Cortex of kidney (tissue), 1 donor: ENCODE data around the gene TAOK1.
"Not testable (repeated sequence)": the region's sequence is repeated elsewhere in the genome, so short reads cannot be mapped to it uniquely, and the experiment has no call there.

Experiments used
- DNase-seq: peaks from one replicate; lab custom pipeline; 2025; lab: John Stamatoyannopoulos, UW

TAOK1 gene

DNA sequence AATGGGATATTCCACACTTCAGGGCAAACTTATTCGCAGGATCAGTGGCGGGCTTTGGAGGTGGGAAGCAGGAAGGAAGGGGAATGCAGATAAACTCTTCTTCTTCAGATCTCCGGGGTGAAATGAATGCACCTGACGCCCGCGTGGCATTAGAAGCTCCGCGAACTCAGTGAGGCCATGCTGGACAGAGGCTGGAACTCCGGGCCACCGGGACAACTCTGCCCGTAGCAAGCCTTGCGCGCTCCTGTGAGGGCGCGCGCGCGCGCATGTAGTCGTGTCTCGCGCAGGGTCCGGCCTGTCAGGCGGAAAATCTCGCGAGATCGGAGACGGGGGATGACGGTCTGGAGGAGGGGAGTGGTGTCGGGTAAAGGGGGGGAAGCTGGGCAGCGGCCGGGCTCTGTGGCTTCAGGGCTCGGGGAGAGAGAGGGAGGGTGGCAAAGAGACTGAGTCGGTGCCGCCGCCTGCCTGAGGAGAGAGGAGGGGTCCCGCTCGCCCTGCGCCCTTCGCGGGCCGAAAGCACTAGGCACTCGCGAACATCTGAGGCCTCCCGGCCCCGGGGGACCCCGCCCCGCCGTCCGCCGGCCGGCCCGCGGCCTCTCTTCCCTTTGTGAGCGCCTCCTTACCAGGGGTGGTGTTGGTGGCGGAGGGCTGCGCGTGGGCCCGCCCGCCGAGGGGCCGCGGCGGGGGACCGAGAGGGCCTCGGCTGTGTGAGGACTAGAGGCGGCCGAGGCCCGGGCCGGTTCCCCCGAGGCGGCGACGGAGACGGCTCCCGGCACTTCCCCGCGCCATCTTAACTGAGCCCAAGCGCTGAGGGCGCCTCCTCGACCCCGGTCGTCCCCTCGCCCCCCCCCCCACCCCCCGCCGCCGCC is at the start of gene TAOK1:
Gene TAOK1 (plus strand): TSS at position 382 of the 869 bp plus-strand sequence. CDS start 61,186 bp downstream, outside the sequence.
- peak; percentile 63 for DNase-seq

DNA sequence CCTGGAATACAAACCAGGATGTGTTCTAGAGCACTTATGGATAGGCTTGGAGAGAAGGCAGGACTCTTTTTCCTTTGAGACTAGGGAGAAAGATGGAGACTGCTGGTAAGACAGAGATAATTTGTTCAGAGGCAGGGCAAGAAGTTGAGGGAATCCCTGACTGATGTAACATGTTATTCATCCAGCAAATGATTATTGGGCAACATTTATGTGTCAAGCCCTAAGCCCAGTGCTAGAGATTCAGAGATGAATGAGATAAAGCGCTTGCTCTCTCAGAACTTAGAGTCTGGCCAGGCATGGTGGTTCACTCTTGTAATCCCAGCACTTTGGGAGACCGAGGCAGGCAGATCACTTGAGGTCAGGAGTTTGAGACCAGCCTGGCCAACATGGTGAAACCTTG is 48.4 kb upstream of the TAOK1 start:
- no peak for DNase-seq

GRCh38 chr17:29342158-29342765 is 47.9 kb upstream of the TAOK1 start:
- no peak for DNase-seq

GRCh38 chr17:29344201-29344856 is 45.8 kb upstream of the TAOK1 start:
- DNase-seq, result no peak

DNA sequence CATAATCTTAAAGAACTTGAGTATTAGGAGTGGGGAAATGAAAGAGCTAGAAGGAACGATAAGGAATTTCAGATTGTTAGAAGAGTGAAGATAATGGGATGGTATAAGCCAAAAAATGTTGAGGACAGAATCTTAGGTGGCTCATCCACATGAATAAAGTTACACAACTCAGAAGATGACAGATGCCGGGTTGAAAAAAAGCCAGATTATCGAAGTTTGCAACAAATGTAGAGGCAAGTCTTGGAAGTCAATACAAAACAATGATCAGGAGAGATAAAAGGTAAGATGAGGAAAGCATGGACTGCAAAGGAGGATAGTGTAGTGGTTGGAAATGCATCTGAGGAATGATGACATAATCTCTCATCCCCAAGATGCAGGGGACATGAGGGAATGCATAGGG is 45.1 kb upstream of the TAOK1 start:
- DNase-seq, result no peak

DNA sequence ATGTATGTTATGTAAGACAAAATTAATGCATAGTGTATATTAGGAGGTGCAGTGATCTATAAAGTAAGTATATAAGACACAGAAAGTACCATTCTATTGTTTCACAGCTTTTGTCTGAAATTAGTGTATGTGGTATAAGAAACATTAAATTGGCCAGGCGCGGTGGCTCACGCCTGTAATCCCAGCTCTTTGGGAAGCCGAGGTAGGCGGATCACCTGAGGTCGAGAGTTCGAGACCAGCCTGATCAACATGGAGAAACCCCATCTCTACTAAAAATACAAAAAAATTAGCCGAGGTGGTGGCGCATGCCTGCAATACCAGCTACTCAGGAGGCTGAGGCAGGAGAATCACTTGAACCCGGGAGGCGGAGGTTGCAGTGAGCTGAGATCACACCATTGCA is 44.7 kb upstream of the TAOK1 start:
- DNase-seq, result not testable (repeated sequence)

GRCh38 chr17:29346462-29346861 is 43.7 kb upstream of the TAOK1 start:
- DNase-seq, result no peak

DNA sequence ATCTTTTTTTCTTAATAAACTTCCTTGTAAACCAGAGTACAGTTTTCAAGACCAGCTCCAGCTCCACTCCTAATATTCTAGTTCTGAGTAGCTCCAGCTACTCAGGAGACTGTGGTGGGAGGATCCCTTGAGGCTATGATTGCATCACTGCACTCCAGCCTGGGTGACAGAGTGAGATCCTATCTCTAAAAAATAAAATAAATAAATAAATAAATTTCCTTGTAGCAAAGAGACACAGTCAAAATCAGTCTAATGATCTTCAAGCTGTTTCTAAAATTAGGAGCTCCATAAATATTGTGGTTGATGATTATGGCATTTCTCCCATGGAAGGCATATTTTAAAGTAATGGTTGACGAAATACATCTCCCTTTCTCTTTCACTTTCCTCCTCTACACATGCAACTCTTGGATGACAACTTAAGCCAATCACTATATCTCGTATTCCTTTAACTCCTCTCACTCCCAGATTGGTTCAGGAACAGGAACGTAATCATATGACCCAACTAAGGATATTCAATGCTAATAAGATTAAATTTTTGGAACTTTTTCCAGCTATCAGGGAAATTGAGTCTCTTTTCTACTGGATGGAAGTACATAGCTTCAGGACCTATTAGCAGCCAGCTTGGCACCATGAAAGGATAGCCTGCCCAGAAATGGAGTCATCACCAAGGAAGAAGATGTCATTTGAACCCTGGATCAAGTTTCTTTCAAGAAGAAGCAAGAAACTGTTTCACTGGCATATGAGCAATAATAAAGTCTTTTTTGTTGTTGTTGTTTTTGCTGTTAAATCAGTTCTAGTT is 42.1 kb upstream of the TAOK1 start:
- DNase-seq, result no peak

- DNase-seq, result no peak
These were observed 40.8 kb upstream of the TAOK1 start for GRCh38 chr17:29349409-29349808.

- DNase-seq, result no peak
These were observed 38.0 kb upstream of the TAOK1 start for GRCh38 chr17:29352146-29352545.

DNA sequence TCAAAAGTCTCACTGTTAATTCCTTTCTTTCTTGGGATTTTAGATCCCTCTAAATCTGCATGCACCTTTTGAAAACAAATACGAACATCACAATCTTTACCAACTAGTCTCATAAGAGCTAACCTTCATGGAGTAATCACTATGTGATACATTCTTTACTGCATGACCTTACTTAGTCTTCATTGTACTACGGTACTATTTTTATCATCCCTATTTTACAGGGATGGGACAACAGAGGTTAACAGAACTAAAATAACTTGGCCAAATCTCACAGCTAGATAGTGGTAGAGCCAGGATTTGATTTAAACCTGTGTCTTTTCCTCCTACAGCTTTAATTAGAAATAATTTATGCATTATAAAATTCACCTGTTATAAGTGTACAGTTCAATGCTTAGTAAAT is 32.9 kb upstream of the TAOK1 start:
- no peak for DNase-seq

DNA sequence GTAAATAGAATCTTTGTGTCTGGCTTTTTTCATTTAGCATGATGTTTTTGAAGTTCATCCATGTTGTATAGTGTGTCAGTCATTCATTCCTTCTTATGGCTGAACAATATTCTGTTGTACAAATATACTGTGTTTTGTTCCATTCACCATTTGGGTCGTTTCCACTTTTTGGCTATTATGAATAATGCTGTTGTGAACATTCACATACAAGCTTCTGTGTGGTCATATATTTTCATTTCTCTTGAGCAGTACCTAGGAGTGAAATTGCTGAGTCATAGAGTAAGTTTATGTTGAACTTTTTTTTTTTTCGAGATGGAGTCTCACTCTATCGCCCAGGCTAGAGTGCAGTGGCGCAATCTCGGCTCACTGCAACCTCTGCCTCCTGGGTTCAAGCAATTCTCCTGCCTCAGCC is 32.3 kb upstream of the TAOK1 start:
- no peak for DNase-seq

- no peak for DNase-seq
These were observed 31.7 kb upstream of the TAOK1 start for GRCh38 chr17:29358416-29358815.

- DNase-seq, result no peak
These were observed 30.4 kb upstream of the TAOK1 start for GRCh38 chr17:29359777-29360176.

DNA sequence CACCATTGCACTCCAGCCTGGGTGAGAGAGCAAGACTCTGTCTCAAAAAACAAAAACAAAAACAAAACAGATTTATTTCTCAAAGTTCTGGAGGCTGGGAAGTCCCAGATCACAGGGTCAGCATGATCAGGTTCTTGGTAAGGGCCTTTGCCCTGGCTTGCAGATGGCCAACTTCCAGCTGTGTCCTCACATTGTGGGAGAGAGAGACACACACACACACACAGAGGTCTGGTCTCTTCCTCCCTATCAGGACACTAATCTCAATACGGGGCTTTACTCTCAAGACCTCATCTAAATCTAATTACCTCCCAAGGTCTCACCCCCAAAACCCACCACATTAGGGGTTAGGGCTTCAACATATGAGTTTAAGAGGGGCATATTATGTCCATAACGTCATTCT is 26.4 kb upstream of the TAOK1 start:
- no peak for DNase-seq

DNA sequence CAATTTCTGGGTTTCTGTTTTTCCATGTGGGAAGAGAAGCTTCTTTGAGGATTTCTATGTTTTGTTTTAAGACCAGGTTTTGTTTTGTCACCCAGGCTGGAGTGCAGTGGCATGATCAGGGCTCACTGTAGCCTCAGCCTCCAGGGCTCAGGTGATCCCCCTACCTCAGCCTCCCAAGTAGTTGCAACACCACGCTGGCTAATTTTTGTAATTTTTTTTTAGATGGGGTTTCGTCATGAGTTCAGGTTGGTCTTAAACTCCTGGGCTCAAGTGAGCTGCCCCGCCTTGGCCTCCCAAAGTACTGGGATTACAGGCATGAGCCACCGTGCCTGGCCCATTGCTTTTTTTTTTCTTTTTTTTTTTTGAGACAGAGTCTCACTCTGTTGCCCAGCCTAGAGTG is 25.5 kb upstream of the TAOK1 start:
- no peak for DNase-seq

DNA sequence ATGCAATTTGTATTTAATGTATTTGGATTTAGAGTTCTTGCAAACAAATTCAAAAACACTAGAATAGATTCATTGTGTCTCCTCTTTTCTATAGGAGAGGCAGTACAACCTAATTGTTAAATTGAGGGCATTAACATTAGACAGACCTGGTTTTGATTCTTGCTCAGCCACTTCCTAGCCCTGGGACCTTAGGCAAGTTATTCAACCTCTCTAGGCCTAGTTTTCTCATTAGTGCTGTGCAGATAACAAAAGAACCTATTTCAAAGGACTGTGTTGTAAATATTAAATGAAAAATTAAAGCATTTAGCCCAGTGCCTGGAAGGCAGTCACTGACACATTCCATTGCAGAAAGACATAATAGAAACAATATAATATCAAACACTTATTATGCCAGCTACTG is 22.0 kb upstream of the TAOK1 start:
- no peak for DNase-seq

- DNase-seq, result no peak
These were observed 21.2 kb upstream of the TAOK1 start for GRCh38 chr17:29368926-29369325.

- DNase-seq, result no peak
These were observed 20.1 kb upstream of the TAOK1 start for GRCh38 chr17:29369831-29370735.

DNA sequence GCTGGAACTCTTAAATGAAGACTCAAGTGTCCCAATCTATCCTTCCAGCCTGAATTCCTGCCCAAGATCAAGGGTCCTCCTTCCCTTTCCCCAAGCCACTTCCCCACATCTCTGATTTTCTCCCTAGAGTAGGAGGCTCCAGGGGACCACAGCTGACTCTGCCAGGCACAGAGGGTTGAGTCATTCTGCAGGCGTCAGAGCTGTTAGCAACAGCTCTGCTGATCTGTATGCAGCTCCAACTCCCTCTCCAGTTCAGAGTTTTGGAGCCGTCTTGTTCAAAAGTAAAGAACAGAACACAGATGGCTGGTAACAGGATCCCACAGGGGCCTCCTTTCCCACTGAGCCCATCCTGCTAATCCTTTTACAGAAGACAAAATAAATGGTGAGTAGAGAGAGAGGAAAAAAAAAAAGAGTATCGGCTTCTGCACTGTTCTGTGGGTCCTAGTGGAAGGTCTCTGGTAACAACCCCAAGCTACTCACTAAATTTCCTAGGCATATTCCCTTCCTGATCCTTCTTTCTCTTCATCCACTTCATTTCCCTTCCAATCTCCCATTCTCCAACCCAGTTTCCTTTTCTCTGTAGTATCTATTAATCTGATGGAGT is 13.4 kb upstream of the TAOK1 start:
- DNase-seq, result no peak

GRCh38 chr17:29378500-29378899 is 11.7 kb upstream of the TAOK1 start:
- no peak for DNase-seq
